HG03457 (cell line): ENCODE results near the gene DHDH.
"Not testable (repeated sequence)": the region's sequence is repeated elsewhere in the genome, so short reads cannot be mapped to it uniquely, and the experiment has no call there.

ENCODE experiments used
- ATAC-seq: cut with Tn5 transposase; IDR thresholded peaks from one replicate; pipeline ENCODE4 v1.9.1; 2021; ENCODE audit warnings: moderate number of reproducible peaks; ENCODE audit not compliant: unreplicated experiment

The DHDH gene

GRCh38 chr19:48914181-48914580 is 19.3 kb upstream of the DHDH start:
- ATAC-seq = no peak

- no peak for ATAC-seq
Measured at GRCh38 chr19:48915757-48916156, 17.7 kb upstream of the DHDH start.

- no peak for ATAC-seq
Measured at GRCh38 chr19:48918071-48918470, 15.4 kb upstream of the DHDH start.

- ATAC-seq = no peak
Measured at GRCh38 chr19:48918801-48919247, 14.7 kb upstream of the DHDH start.

- ATAC-seq = not testable (repeated sequence)
Measured at GRCh38 chr19:48919271-48919670, 14.2 kb upstream of the DHDH start.

GRCh38 chr19:48920949-48921348 is 12.6 kb upstream of the DHDH start:
- no peak for ATAC-seq

- no peak for ATAC-seq
Measured at GRCh38 chr19:48921721-48922500, 11.6 kb upstream of the DHDH start.

- no peak for ATAC-seq
Measured at GRCh38 chr19:48922548-48923490, 10.7 kb upstream of the DHDH start.

GRCh38 chr19:48925240-48925843 is 8.2 kb upstream of the DHDH start:
- ATAC-seq = no peak

GRCh38 chr19:48925890-48926289 is 7.6 kb upstream of the DHDH start:
- ATAC-seq = not testable (repeated sequence)

- no peak for ATAC-seq
Measured at GRCh38 chr19:48926909-48927308, 6.6 kb upstream of the DHDH start.

GRCh38 chr19:48927692-48928091 is 5.8 kb upstream of the DHDH start:
- not testable (repeated sequence) for ATAC-seq

GRCh38 chr19:48928164-48929025 is 5.1 kb upstream of the DHDH start:
- ATAC-seq = no peak

GRCh38 chr19:48934837-48935236 is 1.3 kb downstream of the DHDH start:
- ATAC-seq = no peak

- ATAC-seq = no peak
Measured at GRCh38 chr19:48935864-48936263, 2.4 kb downstream of the DHDH start.

GRCh38 chr19:48938256-48938655 is 4.8 kb downstream of the DHDH start:
- no peak for ATAC-seq

- no peak for ATAC-seq
Measured at GRCh38 chr19:48940902-48941301, 7.4 kb downstream of the DHDH start.

- no peak for ATAC-seq
Measured at GRCh38 chr19:48943081-48943480, 9.6 kb downstream of the DHDH start.

GRCh38 chr19:48945415-48945814 is 11.9 kb downstream of the DHDH start:
- no peak for ATAC-seq

- no peak for ATAC-seq
Measured at GRCh38 chr19:48945817-48946216, 12.3 kb downstream of the DHDH start.
